IMR-90 (cell line): ENCODE measurements around the gene ADAM33. TPM values are rescaled to one million over a fixed set of nuclear protein-coding genes. Genes with fewer than 3 reads are reported as not detected.
A peak's percentile ranks its signal among the peaks of the same experiment; 100 is the strongest.

Source experiments
- ATAC-seq: fragments of 200-7000 bp; cut with Tn5 transposase; 2 replicates; pipeline ENCODE4 v1.9.1; 2020; ENCODE audit warnings: low read depth, mild to moderate bottlenecking, moderate library complexity
- BruUV-seq: library from RNA; stranded (reverse); fragments of 400-500 nt; replicated peaks from 2 replicates; lab custom pipeline; 2021; lab: Mats Ljungman, UMichigan
- CTCF ChIA-PET: fragments of 300-600 bp; formaldehyde crosslinking; extraction: SDS; loops from one replicate; lab custom pipeline; 2021; ENCODE audit warnings: antibody characterized with exemption; lab: Yijun Ruan, JAX
- POLR2A ChIA-PET: fragments of 300-600 bp; sonication (Branson Sonifier 250); formaldehyde crosslinking; loops from one replicate; lab custom pipeline; 2022; ENCODE audit warnings: antibody characterized with exemption; ENCODE audit not compliant: unreplicated experiment; lab: Charles Lee
- DNase-seq: peaks from one replicate; pipeline ENCODE4 v3.0.0; 2013
- H2AFZ ChIP-seq: replicated peaks from 2 replicates; pipeline ENCODE3; 2013; ENCODE audit warnings: low read length, mild to moderate bottlenecking; ENCODE audit not compliant: poor library complexity
- H2AK5ac ChIP-seq: 2 replicates; pipeline ENCODE4 v1.6.1; 2013; ENCODE audit warnings: low read depth, low read length, inconsistent platforms
- H2AK9ac ChIP-seq: replicated peaks from 2 replicates; pipeline ENCODE3; 2013; ENCODE audit warnings: mild to moderate bottlenecking, low read depth, low read length, moderate library complexity; ENCODE audit not compliant: poor library complexity
- H2BK120ac ChIP-seq: 2 replicates; pipeline ENCODE4 v1.6.1; 2013; ENCODE audit warnings: low read depth, low read length, inconsistent platforms
- H2BK15ac ChIP-seq: 3 replicates; pipeline ENCODE4 v1.6.1; 2013; ENCODE audit warnings: low read depth, low read length, inconsistent platforms
- H2BK20ac ChIP-seq: 2 replicates; pipeline ENCODE4 v1.6.1; 2013; ENCODE audit warnings: low read depth, mild to moderate bottlenecking, inconsistent platforms, low read length, moderate library complexity
- H2BK5ac ChIP-seq: 2 replicates; pipeline ENCODE4 v1.6.1; 2013; ENCODE audit warnings: mild to moderate bottlenecking, low read depth, low read length, inconsistent platforms; ENCODE audit not compliant: poor library complexity, severe bottlenecking
- H3K14ac ChIP-seq: replicated peaks from 2 replicates; pipeline ENCODE4 v1.6.1; 2013; ENCODE audit warnings: low read depth, low read length, inconsistent platforms
- H3K18ac ChIP-seq: 2 replicates; pipeline ENCODE4 v1.6.1; 2013; ENCODE audit warnings: low read depth, low read length, control low read depth
- H3K23ac ChIP-seq: 2 replicates; pipeline ENCODE4 v1.6.1; 2013; ENCODE audit warnings: low read depth, low read length, inconsistent platforms
- H3K27ac ChIP-seq: 2 replicates; pipeline ENCODE4 v1.5.1; 2013; ENCODE audit warnings: mild to moderate bottlenecking, control low read depth, low read length; ENCODE audit not compliant: insufficient read depth
- H3K27me3 ChIP-seq: 2 replicates; pipeline ENCODE4 v1.6.1; 2013; ENCODE audit warnings: low read length; ENCODE audit not compliant: control insufficient read depth, insufficient read depth
- H3K36me3 ChIP-seq: 2 replicates; pipeline ENCODE4 v1.6.1; 2013; ENCODE audit warnings: low read length, mixed read lengths; ENCODE audit not compliant: control insufficient read depth, insufficient read depth
- H3K4ac ChIP-seq: 2 replicates; pipeline ENCODE4 v1.6.1; 2013; ENCODE audit warnings: low read depth, low read length, inconsistent platforms
- H3K4me1 ChIP-seq: 2 replicates; pipeline ENCODE4 v1.6.1; 2013; ENCODE audit warnings: low read length, mixed read lengths; ENCODE audit not compliant: control insufficient read depth, insufficient read depth
- H3K4me2 ChIP-seq: 2 replicates; pipeline ENCODE4 v1.6.1; 2013; ENCODE audit warnings: low read depth, mild to moderate bottlenecking, control low read depth, low read length, moderate library complexity
- H3K4me3 ChIP-seq: 2 replicates; pipeline ENCODE4 v1.5.1; 2013; ENCODE audit warnings: low read depth, mild to moderate bottlenecking, control low read depth, low read length, moderate library complexity; ENCODE audit not compliant: insufficient read depth
- H3K56ac ChIP-seq: 2 replicates; pipeline ENCODE4 v1.6.1; 2013; ENCODE audit warnings: low read length, inconsistent platforms; ENCODE audit not compliant: insufficient read depth; ENCODE audit errors: extremely low read depth
- H3K79me1 ChIP-seq, 2 experiments: 2 replicates each; pipeline ENCODE4 v1.6.1; 2013; ENCODE audit warnings: low read length in 2 of 2, inconsistent platforms in 1 of 2, low read depth in 1 of 2
- H3K9ac ChIP-seq: 2 replicates; pipeline ENCODE4 v1.6.1; 2013; ENCODE audit warnings: low read depth, low read length, control low read depth
- H3K9me1 ChIP-seq: 2 replicates; pipeline ENCODE4 v1.6.1; 2013; ENCODE audit warnings: low read length, inconsistent platforms; ENCODE audit not compliant: insufficient read depth
- H3K9me3 ChIP-seq: 2 replicates; pipeline ENCODE4 v1.6.1; 2013; ENCODE audit warnings: low read length; ENCODE audit not compliant: control insufficient read depth, insufficient read depth
- H4K20me1 ChIP-seq: 2 replicates; pipeline ENCODE4 v1.6.1; 2013; ENCODE audit warnings: low read length, inconsistent platforms; ENCODE audit not compliant: insufficient read depth
- H4K5ac ChIP-seq: 2 replicates; pipeline ENCODE4 v1.6.1; 2013; ENCODE audit warnings: mild to moderate bottlenecking, low read depth, low read length, control low read depth
- H4K8ac ChIP-seq, 2 experiments: 2 replicates each; pipeline ENCODE4 v1.6.1; 2013; ENCODE audit warnings: low read depth in 2 of 2, low read length in 2 of 2, control low read depth in 1 of 2, inconsistent platforms in 1 of 2
- H4K91ac ChIP-seq: 2 replicates; pipeline ENCODE4 v1.6.1; 2013; ENCODE audit warnings: low read depth, low read length, inconsistent platforms; ENCODE audit not compliant: insufficient read depth
- BHLHE40 ChIP-seq: fragments of 150-350 bp; IDR thresholded peaks from 2 replicates; pipeline ENCODE4 v1.6.1; 2016; ENCODE audit warnings: mild to moderate bottlenecking, low read depth, low read length
- CEBPB ChIP-seq: IDR thresholded peaks from 2 replicates; pipeline ENCODE4 v1.6.1; 2012; ENCODE audit warnings: low read depth, low read length, improper control_type of control experiment
- CHD1 ChIP-seq: IDR thresholded peaks from 2 replicates; pipeline ENCODE4 v1.6.1; 2012; ENCODE audit warnings: low read depth, low read length, improper control_type of control experiment
- CTCF ChIP-seq: conservative IDR thresholded peaks from 2 replicates; pipeline ENCODE4 v1.5.1; 2012; ENCODE audit warnings: mild to moderate bottlenecking, low read depth, low read length, improper control_type of control experiment
- NFE2L2 ChIP-seq: fragments of 150-350 bp; IDR thresholded peaks from 2 replicates; pipeline ENCODE4 v1.6.1; 2016; ENCODE audit warnings: low read depth, mild to moderate bottlenecking, low read length
- SMC3 ChIP-seq: fragments of 150-350 bp; IDR thresholded peaks from 2 replicates; pipeline ENCODE4 v1.6.1; 2016; ENCODE audit warnings: low read depth, mild to moderate bottlenecking, antibody characterized with exemption, low read length, moderate library complexity
- USF2 ChIP-seq: fragments of 150-350 bp; IDR thresholded peaks from 2 replicates; pipeline ENCODE4 v1.6.1; 2017; ENCODE audit warnings: mild to moderate bottlenecking, antibody characterized with exemption, low read length, low read depth
- WGBS, 2 experiments: methylation state at CpG; one replicate each; pipeline versions ENCODE4 v1.1.5 to v1.1.7; 2013; ENCODE audit warnings: missing lambda C conversion rate in 2 of 2; ENCODE audit not compliant: insufficient read length in 1 of 2; ENCODE audit errors: extremely low coverage in 2 of 2; 5-methylcytosine and 5-hydroxymethylcytosine counted together
- dilution Hi-C: fragments of 300-500 bp; cut with HindIII; formaldehyde crosslinking; loops from one replicate; pipeline ENCODE4 v1.14.3; 2018; ENCODE audit warnings: low sequenced_read_pairs; ENCODE audit not compliant: unreplicated experiment
- in situ Hi-C: fragments of 300-500 bp; cut with MboI; formaldehyde crosslinking; loops from 3 replicates; pipeline ENCODE4 v1.14.3; 2019; ENCODE audit warnings: low sequenced_read_pairs, inconsistent platforms, mixed read lengths
- intact Hi-C: fragments of 100-400 bp; cut with micrococcal nuclease; formaldehyde crosslinking; loops from 2 replicates; pipeline ENCODE4 v1.10.0; 2022
- polyA plus RNA-seq, 3 experiments: library from polyadenylated mRNA; depleted of rRNA; stranded (reverse); fragments of >200 nt; gene quantifications; 2 replicates each; pipeline ENCODE4 v1.2.3, GENCODE V29; 2012; ENCODE audit warnings: low replicate concordance in 1 of 3
- total RNA-seq: library from RNA; depleted of rRNA; stranded (reverse); fragments of >200 nt; gene quantifications from 2 replicates; pipeline ENCODE4 v1.2.3, GENCODE V29; 2012

Gene ADAM33
- total and polyA plus RNA-seq, 2 of the 4 experiments (the other 2 are of a cell fraction) = 0.18 to 1.7 TPM

- CTCF ChIA-PET = no interaction called here
- dilution Hi-C loops = no loop called here
Measured at GRCh38 chr20:3693376-3693775, 11.6 kb upstream of the ADAM33 start.

More at GRCh38 chr20:3693376-3693775, 11.6 kb upstream of the ADAM33 start:
- no peak overlapping the region for H2AFZ ChIP-seq
- 78% methylated on average over 5 of the region's 13 CpGs; no CpG with 5 or more reads in 1 of the 2 experiments for WGBS, 2 experiments
- H3K4me1 ChIP-seq = no peaks in the 10 kb centered on the region
- TF ChIP-seq NFE2L2 = no peak
- no peak for TF ChIP-seq CEBPB
- TF ChIP-seq CHD1 = no peak
- TF ChIP-seq BHLHE40 = no peak
- no peak for TF ChIP-seq SMC3
- TF ChIP-seq CTCF = no peak
- no peak for TF ChIP-seq USF2
- H3K4ac ChIP-seq = no peak overlapping the region
- H4K91ac ChIP-seq = no peak overlapping the region
- no peak overlapping the region for H2BK20ac ChIP-seq
- H2BK5ac ChIP-seq = no peak overlapping the region
- no peaks in the 10 kb centered on the region for H3K79me1 ChIP-seq
- no peak overlapping the region for H4K8ac ChIP-seq
- no peak overlapping the region for H3K4me2 ChIP-seq
- H2BK120ac ChIP-seq = no peak overlapping the region
- no peak overlapping the region for H3K27ac ChIP-seq
- no TSS peak for BruUV-seq
- no peak overlapping the region for H2AK5ac ChIP-seq
- H3K9me3 ChIP-seq = peaks cover 4% of the 10 kb centered on the region; the same call in 1 of the 2 replicates
- H4K5ac ChIP-seq = no peak overlapping the region
- no peaks in the 10 kb centered on the region for H3K9me1 ChIP-seq
- H3K9ac ChIP-seq = no peak overlapping the region
- no peaks in the 10 kb centered on the region for H4K20me1 ChIP-seq
- H3K18ac ChIP-seq = no peak overlapping the region
- H3K14ac ChIP-seq = no peak overlapping the region
- in situ Hi-C loops (no loop called here), intact Hi-C loops (no loop called here)
- peaks cover 19% of the 10 kb centered on the region; the same call in 1 of the 2 replicates for H3K27me3 ChIP-seq
- H3K36me3 ChIP-seq = no peaks in the 10 kb centered on the region
- no peak overlapping the region for H3K4me3 ChIP-seq
- ATAC-seq = no peak
- H2BK15ac ChIP-seq = no peak overlapping the region
- no peak for DNase-seq
- H3K23ac ChIP-seq = no peak overlapping the region
- POLR2A ChIA-PET = no interaction called here
- H2AK9ac ChIP-seq = peak overlapping the region; percentile 16
- no peak overlapping the region for H3K56ac ChIP-seq
